Spleen (tissue), 7 donors: ENCODE results near the gene RSPRY1.

Source experiments
- CTCF ChIP-seq, 11 experiments: fragments of 200-600 bp in 7 of 11; fragments of 450-650 bp in 4 of 11; sonication (generic) in 4 of 11; IDR thresholded peaks in 8 of 11; conservative IDR thresholded peaks in 3 of 11; 1 replicate in 7 of 11; 2 replicates in 4 of 11; pipeline versions ENCODE4 v1.4.0 to v1.8.0; 2016 to 2021; ENCODE audit warnings: antibody characterized with exemption in 11 of 11, inconsistent platforms in 4 of 11, mild to moderate bottlenecking in 1 of 11
- POLR2AphosphoS5 ChIP-seq, 3 donors: sonication (generic); formaldehyde crosslinking; IDR thresholded peaks; one replicate each; pipeline ENCODE4 v1.5.1; 2017; ENCODE audit warnings: antibody characterized with exemption in 3 of 3
- donor health status: DM: no; HTN: no; CAD: no; lungs with moderate emphysema.
- donor health status: DM: no; HTN: no; CAD: no.
- donor health status: DM: no; HTN: no; CAD: no.

DNA sequence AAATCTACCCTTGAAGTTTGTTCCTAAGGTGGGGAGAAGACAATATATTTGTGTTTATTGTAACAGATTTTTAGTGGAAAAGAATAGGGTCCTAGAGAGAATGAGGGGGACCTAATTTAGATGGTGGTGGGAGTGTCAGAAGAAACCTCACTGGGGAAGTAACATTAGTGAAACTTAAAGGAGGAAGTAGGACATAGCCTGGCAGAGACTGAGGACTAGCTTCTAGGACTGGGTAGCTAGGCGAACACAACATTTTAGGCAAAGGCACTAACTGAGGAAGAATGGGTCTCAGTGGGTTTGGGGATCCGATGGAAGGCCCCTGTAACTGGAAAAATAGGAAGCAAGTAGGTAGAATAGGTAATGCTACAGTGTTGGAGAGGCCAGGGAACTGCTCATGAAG, 54.7 kb downstream of the RSPRY1 start:
- TF ChIP-seq POLR2AphosphoS5 (IDR thresholded peaks at IDR 0.05), result no peak
- TF ChIP-seq CTCF (IDR thresholded peaks at IDR 0.05 in 8 of 11, conservative IDR thresholded peaks at IDR 0.05 in 3 of 11), result no peak
